ENCODE results near the gene SESN1.

Gene SESN1

GRCh38 chr6:108942556-108943492 is 151.8 kb downstream of the SESN1 start:
- no peaks in the 10 kb centered on the region for H3K27me3 ChIP-seq (ENCODE audit: control insufficient read depth, insufficient read depth, low read length)
- H3K27ac ChIP-seq (ENCODE audit: low read depth, low read length): no peak overlapping the region
- peaks cover 36% of the 10 kb centered on the region for H3K4me1 ChIP-seq (ENCODE audit: control insufficient read depth, insufficient read depth, low read length)
- H3K4me3 ChIP-seq (ENCODE audit: low read length): no peak overlapping the region
- H3K36me3 ChIP-seq (ENCODE audit: control insufficient read depth, insufficient read depth, low read length): no peaks in the 10 kb centered on the region
- H3K9ac ChIP-seq (ENCODE audit: low read length): no peak overlapping the region

- H3K4me1 ChIP-seq (ENCODE audit: control insufficient read depth, insufficient read depth, low read length): peaks cover 26% of the 10 kb centered on the region
- no peak overlapping the region for H3K27ac ChIP-seq (ENCODE audit: low read depth, low read length)
- H3K4me3 ChIP-seq (ENCODE audit: low read length): no peak overlapping the region
- H3K9ac ChIP-seq (ENCODE audit: low read length): no peak overlapping the region
- H3K27me3 ChIP-seq (ENCODE audit: control insufficient read depth, insufficient read depth, low read length): no peaks in the 10 kb centered on the region
- H3K36me3 ChIP-seq (ENCODE audit: control insufficient read depth, insufficient read depth, low read length): no peaks in the 10 kb centered on the region
Measured at GRCh38 chr6:108941859-108942258, 152.8 kb downstream of the SESN1 start.

GRCh38 chr6:108941281-108941680 is 153.4 kb downstream of the SESN1 start:
- Histone ChIP-seq H3K4me3 (ENCODE audit: low read length) (no peak overlapping the region), H3K27ac (ENCODE audit: low read depth, low read length) (no peak overlapping the region), H3K27me3 (ENCODE audit: control insufficient read depth, insufficient read depth, low read length) (no peaks in the 10 kb centered on the region), H3K36me3 (ENCODE audit: control insufficient read depth, insufficient read depth, low read length) (no peaks in the 10 kb centered on the region), H3K4me1 (ENCODE audit: control insufficient read depth, insufficient read depth, low read length) (peaks cover 23% of the 10 kb centered on the region), H3K9ac (ENCODE audit: low read length) (no peak overlapping the region)

GRCh38 chr6:108940741-108941140 is 153.9 kb downstream of the SESN1 start:
- Histone ChIP-seq H3K4me1 (ENCODE audit: control insufficient read depth, insufficient read depth, low read length) (peaks cover 18% of the 10 kb centered on the region), H3K9ac (ENCODE audit: low read length) (no peak overlapping the region), H3K4me3 (ENCODE audit: low read length) (no peak overlapping the region), H3K27ac (ENCODE audit: low read depth, low read length) (no peak overlapping the region), H3K36me3 (ENCODE audit: control insufficient read depth, insufficient read depth, low read length) (no peaks in the 10 kb centered on the region), H3K27me3 (ENCODE audit: control insufficient read depth, insufficient read depth, low read length) (no peaks in the 10 kb centered on the region)

- Histone ChIP-seq H3K27me3 (ENCODE audit: control insufficient read depth, insufficient read depth, low read length) (no peaks in the 10 kb centered on the region), H3K36me3 (ENCODE audit: control insufficient read depth, insufficient read depth, low read length) (no peaks in the 10 kb centered on the region), H3K9ac (ENCODE audit: low read length) (no peak overlapping the region), H3K27ac (ENCODE audit: low read depth, low read length) (no peak overlapping the region), H3K4me1 (ENCODE audit: control insufficient read depth, insufficient read depth, low read length) (no peaks in the 10 kb centered on the region), H3K4me3 (ENCODE audit: low read length) (no peak overlapping the region)
Measured at GRCh38 chr6:108937170-108937569, 157.5 kb downstream of the SESN1 start.

Data from rectal smooth muscle tissue (tissue), 1 donor.